Endothelial cell of umbilical vein (primary cell): Measurements from ENCODE around the gene PLEKHM2. TPM values are rescaled to one million over a fixed set of nuclear protein-coding genes. Genes with fewer than 3 reads are reported as not detected.

Experiments
- BruUV-seq: library from RNA; stranded (reverse); fragments of 400-500 nt; replicated peaks from 2 replicates; lab custom pipeline; 2021; lab: Mats Ljungman, UMichigan
- CTCF ChIA-PET: fragments of 300-600, 350-600 bp; sonication (Branson Sonifier 250); formaldehyde crosslinking; loops from one replicate; lab custom pipeline; 2021; ENCODE audit warnings: antibody characterized with exemption, inconsistent platforms; lab: Charles Lee
- POLR2A ChIA-PET: fragments of 300-600, 350-600 bp; sonication (Branson Sonifier 250); formaldehyde crosslinking; loops from one replicate; lab custom pipeline; 2021; ENCODE audit warnings: antibody characterized with exemption, inconsistent platforms; lab: Charles Lee
- DNase-seq: peaks from one replicate; pipeline ENCODE4 v3.0.0-alpha.2; 2011; ENCODE audit warnings: low read depth, low spot score
- FAIRE-seq: peaks from 2 replicates; lab custom pipeline; 2011; peaks lifted over from hg19 to GRCh38; lab: Jason Lieb, UNC
- H2AFZ ChIP-seq: 2 replicates; pipeline ENCODE4 v1.6.0; 2012; ENCODE audit warnings: low read depth, low read length, control low read depth, inconsistent platforms
- H3K27ac ChIP-seq: 2 replicates; pipeline ENCODE4 v1.5.1; 2011; ENCODE audit warnings: low read depth, mild to moderate bottlenecking, control low read depth, low read length, moderate library complexity; ENCODE audit not compliant: insufficient read depth
- H3K27me3 ChIP-seq, 2 experiments: 2 replicates each; pipeline versions ENCODE4 v1.6.0 to v1.6.1; 2011; ENCODE audit warnings: low read length in 2 of 2, mixed read lengths in 1 of 2; ENCODE audit not compliant: control insufficient read depth in 2 of 2, insufficient read depth in 2 of 2
- H3K36me3 ChIP-seq, 2 experiments: 2 replicates in 1 of 2; 3 replicates in 1 of 2; pipeline ENCODE4 v1.5.1; 2011; ENCODE audit warnings: low read length in 2 of 2, mild to moderate bottlenecking in 1 of 2, moderate library complexity in 1 of 2; ENCODE audit not compliant: control insufficient read depth in 2 of 2, insufficient read depth in 2 of 2; ENCODE audit errors: extremely low read depth in 1 of 2
- H3K4me1 ChIP-seq: 3 replicates; pipeline ENCODE4 v1.5.1; 2011; ENCODE audit warnings: mild to moderate bottlenecking, low read length; ENCODE audit not compliant: control insufficient read depth, insufficient read depth; ENCODE audit errors: extremely low read depth
- H3K4me2 ChIP-seq: 2 replicates; pipeline ENCODE4 v1.6.1; 2011; ENCODE audit warnings: low read length, control low read depth, mixed read lengths; ENCODE audit not compliant: insufficient read depth
- H3K4me3 ChIP-seq, 3 experiments: fragments of 200-600 bp in 1 of 3; sonication (generic), shearing (Covaris generic) in 1 of 3; replicated peaks in 1 of 3; 2 replicates each; pipeline ENCODE4 v1.5.1; 2011 to 2016; ENCODE audit warnings: control low read depth in 3 of 3, low read length in 3 of 3, mild to moderate bottlenecking in 2 of 3, inconsistent platforms in 1 of 3, low read depth in 1 of 3, moderate library complexity in 1 of 3; ENCODE audit not compliant: insufficient read depth in 1 of 3
- H3K79me2 ChIP-seq: 2 replicates; pipeline ENCODE4 v1.6.0; 2012; ENCODE audit warnings: low read length, inconsistent platforms; ENCODE audit not compliant: control insufficient read depth, insufficient read depth
- H3K9ac ChIP-seq: replicated peaks from 2 replicates; pipeline ENCODE3; 2011; ENCODE audit warnings: low read length, control low read depth; ENCODE audit not compliant: insufficient read depth; ENCODE audit errors: extremely low read depth
- H3K9me1 ChIP-seq: replicated peaks from 3 replicates; pipeline ENCODE4 v1.6.0; 2011; ENCODE audit warnings: mild to moderate bottlenecking, low read length; ENCODE audit not compliant: control insufficient read depth, insufficient read depth; ENCODE audit errors: extremely low read depth
- H3K9me3 ChIP-seq: replicated peaks from 2 replicates; pipeline ENCODE4 v1.5.1; 2012; ENCODE audit warnings: low read length, inconsistent platforms; ENCODE audit not compliant: control insufficient read depth, insufficient read depth
- H4K20me1 ChIP-seq: replicated peaks from 2 replicates; pipeline ENCODE3; 2011; ENCODE audit warnings: mild to moderate bottlenecking, low read length; ENCODE audit not compliant: control insufficient read depth, insufficient read depth; ENCODE audit errors: extremely low read depth
- CTCF ChIP-seq, 2 donors: IDR thresholded peaks; 1 replicate in 1 of 2; 2 replicates in 1 of 2; pipeline ENCODE4 v1.5.1; 2011; ENCODE audit warnings: low read length in 2 of 2, mild to moderate bottlenecking in 2 of 2, moderate library complexity in 2 of 2, control low read depth in 1 of 2, inconsistent platforms in 1 of 2, low read depth in 1 of 2; ENCODE audit not compliant: insufficient read depth in 1 of 2; ENCODE audit errors: extremely low read depth in 1 of 2
- EZH2 ChIP-seq: IDR thresholded peaks from 2 replicates; pipeline ENCODE4 v1.6.1; 2012; ENCODE audit warnings: borderline replicate concordance, low read depth, mild to moderate bottlenecking, moderate library complexity, low read length, inconsistent platforms; ENCODE audit not compliant: severe bottlenecking
- FOS ChIP-seq: IDR thresholded peaks from 2 replicates; pipeline ENCODE4 v1.6.1; 2011; ENCODE audit warnings: mild to moderate bottlenecking, low read length, moderate library complexity, borderline replicate concordance; ENCODE audit not compliant: insufficient read depth
- GATA2 ChIP-seq: IDR thresholded peaks from 2 replicates; pipeline ENCODE4 v1.7.0; 2011; ENCODE audit warnings: low read depth, mild to moderate bottlenecking, moderate library complexity, mixed read lengths, low read length; ENCODE audit not compliant: insufficient read length, insufficient read depth
- JUN ChIP-seq: IDR thresholded peaks from 2 replicates; pipeline ENCODE4 v1.6.1; 2011; ENCODE audit warnings: borderline replicate concordance, low read depth; ENCODE audit not compliant: insufficient read length, insufficient read depth
- MYC ChIP-seq: IDR thresholded peaks from one replicate; pipeline ENCODE4 v1.6.1; 2011; ENCODE audit warnings: mild to moderate bottlenecking, low read depth, low read length
- POLR2A ChIP-seq: IDR thresholded peaks from 2 replicates; pipeline ENCODE4 v1.6.1; 2012; ENCODE audit warnings: low read depth, mild to moderate bottlenecking, control low read depth, low read length
- POLR2AphosphoS5 ChIP-seq: IDR thresholded peaks from 2 replicates; pipeline ENCODE4 v1.6.1; 2012; ENCODE audit warnings: low read depth, mild to moderate bottlenecking, control low read depth, low read length, moderate library complexity; ENCODE audit not compliant: insufficient read depth
- dilution Hi-C: fragments of 300-500 bp; cut with MboI; formaldehyde crosslinking; loops from one replicate; pipeline ENCODE4 v1.15.0; 2019; ENCODE audit warnings: low sequenced_read_pairs; ENCODE audit not compliant: extremely low pct_ligation_motif_present
- intact Hi-C: fragments of 100-400 bp; cut with micrococcal nuclease; formaldehyde crosslinking; loops from one replicate; pipeline ENCODE4 v1.10.0; 2022
- polyA plus RNA-seq, 4 experiments: library from polyadenylated mRNA; depleted of rRNA in 3 of 4; stranded (reverse) in 3 of 4; unstranded in 1 of 4; fragments of >200 nt; gene quantifications; 2 replicates each; pipeline versions ENCODE4 v1.2.1 to v1.2.3, GENCODE V29; 2011 to 2012; ENCODE audit warnings: missing spikeins in 1 of 4
- total RNA-seq: library from RNA; stranded (reverse); gene quantifications from 2 replicates; pipeline ENCODE4 v1.2.3, GENCODE V29; 2021
- TF ChIP-seq, protein P1 (sequence below): IDR thresholded peaks from 2 replicates; pipeline ENCODE4 v1.6.1; 2011; ENCODE audit not compliant: insufficient read depth, insufficient read length

Gene PLEKHM2
- total and polyA plus RNA-seq, 2 donors (not counting 3 experiments of a cell fraction or from before 2014, with no cell fraction given), result 60.6 to 67.5 TPM

DNA sequence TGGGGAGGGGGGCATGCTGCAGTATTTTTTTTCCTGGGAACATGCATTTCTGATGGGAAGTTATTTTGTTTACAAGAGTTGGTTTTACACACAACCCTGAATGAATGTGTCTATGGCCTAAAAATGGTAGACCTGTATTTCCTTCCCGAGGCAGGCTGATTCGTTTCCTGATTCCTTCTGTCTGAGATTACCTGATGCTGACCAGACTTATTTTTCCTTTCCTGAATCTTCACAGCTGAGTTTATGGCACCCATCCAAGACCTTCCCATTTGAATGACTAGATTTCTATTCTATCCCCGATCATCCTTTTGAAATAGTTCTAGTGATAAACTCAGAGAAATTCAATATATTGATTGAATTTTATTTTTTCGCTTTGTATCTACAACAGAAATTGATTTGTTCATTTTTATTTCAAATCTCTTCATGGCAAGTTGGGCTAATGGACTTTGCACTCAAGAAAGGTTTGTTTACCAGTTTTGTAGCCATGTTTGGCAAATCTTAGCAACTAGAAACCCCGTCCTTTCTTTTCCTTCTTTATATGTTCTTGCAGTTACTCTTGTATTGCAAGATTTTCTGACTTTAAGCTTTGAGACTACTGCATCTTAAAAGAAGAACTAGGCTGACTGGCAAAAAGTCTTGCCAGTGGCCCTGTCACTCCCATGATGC is 15.9 kb upstream of the PLEKHM2 start:
- no peak overlapping the region for H2AFZ ChIP-seq
- no peak overlapping the region for H3K4me2 ChIP-seq
- no peaks in the 10 kb centered on the region for H3K9me1 ChIP-seq
- H3K36me3 ChIP-seq, result no peaks in the 10 kb centered on the region
- no peaks in the 10 kb centered on the region for H3K9me3 ChIP-seq
- H3K4me1 ChIP-seq, result peaks cover 8% of the 10 kb centered on the region
- H4K20me1 ChIP-seq, result no peaks in the 10 kb centered on the region
- BruUV-seq, result no TSS peak
- H3K27ac ChIP-seq, result no peak overlapping the region
- no peaks in the 10 kb centered on the region for H3K27me3 ChIP-seq
- no peaks in the 10 kb centered on the region for H3K79me2 ChIP-seq
- TF ChIP-seq GATA2 (no peak), FOS (peak; percentile 46)
- intact Hi-C loops (no loop called here), dilution Hi-C loops (no loop called here)
- CTCF ChIA-PET, result interaction anchor here (1.1 kb wide), 1 partner anchor 56 kb away, joined by 3 read pairs; no protein-coding TSS in a partner anchor
- POLR2A ChIA-PET, result no interaction called here
- H3K9ac ChIP-seq, result no peak overlapping the region
- DNase-seq, result peak; percentile 32
- peak; percentile 49 for FAIRE-seq
- H3K4me3 ChIP-seq, result no peak overlapping the region

DNA sequence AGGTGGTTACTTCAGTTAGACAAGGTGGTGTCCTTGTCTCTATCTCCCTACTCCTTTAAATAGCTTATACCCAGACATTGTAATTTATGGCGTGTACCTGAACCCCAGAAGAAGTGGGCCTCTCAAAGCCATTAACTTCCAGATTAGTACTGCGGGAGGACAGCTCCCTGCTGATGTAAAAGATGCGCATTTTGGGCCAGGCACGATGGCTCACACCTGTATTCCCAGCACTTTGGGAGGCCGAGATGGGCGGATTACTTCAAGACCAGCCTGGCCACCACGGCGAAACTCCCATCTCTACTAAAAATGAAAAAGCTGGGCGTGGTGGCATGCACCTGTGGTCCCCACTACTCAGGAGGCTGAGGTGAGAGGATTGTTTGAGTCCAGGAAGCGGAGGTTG is 15.0 kb upstream of the PLEKHM2 start:
- Histone ChIP-seq H3K4me3 (no peak overlapping the region), H3K9me3 (no peaks in the 10 kb centered on the region), H3K27ac (no peak overlapping the region), H3K79me2 (no peaks in the 10 kb centered on the region), H3K9ac (no peak overlapping the region), H3K9me1 (no peaks in the 10 kb centered on the region), H4K20me1 (no peaks in the 10 kb centered on the region), H2AFZ (no peak overlapping the region), H3K27me3 (no peaks in the 10 kb centered on the region), H3K4me2 (no peak overlapping the region), H3K36me3 (no peaks in the 10 kb centered on the region), H3K4me1 (peaks cover 8% of the 10 kb centered on the region)
- DNase-seq, result no peak
- dilution Hi-C loops (no loop called here), intact Hi-C loops (no loop called here)
- no TSS peak for BruUV-seq
- ChIA-PET CTCF (interaction anchor here (0.8 to 1.1 kb wide), 2 partner anchors 22 to 57 kb away, joined by 3 read pairs; no protein-coding TSS in a partner anchor), POLR2A (no interaction called here)
- TF ChIP-seq FOS (no peak), POLR2A (no peak), POLR2AphosphoS5 (no peak), EZH2 (no peak), JUN (no peak), CTCF (IDR thresholded peaks at IDR 0.05; ENCODE audit: extremely low read depth in 1 of 2, insufficient read depth in 1 of 2, low read depth in 1 of 2, low read length in 2 of 2) (no peak), MYC (no peak), GATA2 (no peak)
- TF ChIP-seq, protein P1, sequence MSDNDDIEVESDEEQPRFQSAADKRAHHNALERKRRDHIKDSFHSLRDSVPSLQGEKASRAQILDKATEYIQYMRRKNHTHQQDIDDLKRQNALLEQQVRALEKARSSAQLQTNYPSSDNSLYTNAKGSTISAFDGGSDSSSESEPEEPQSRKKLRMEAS, result no peak
- no peak for FAIRE-seq
